ENCODE measurements around the gene SHTN1. TPM values are rescaled to one million over a fixed set of nuclear protein-coding genes. Genes with fewer than 3 reads are reported as not detected.

SHTN1 gene
- total and polyA plus RNA-seq, 2 donors (not counting 3 experiments of a cell fraction or from before 2014, with no cell fraction given) = 4.8 to 36.5 TPM

DNA sequence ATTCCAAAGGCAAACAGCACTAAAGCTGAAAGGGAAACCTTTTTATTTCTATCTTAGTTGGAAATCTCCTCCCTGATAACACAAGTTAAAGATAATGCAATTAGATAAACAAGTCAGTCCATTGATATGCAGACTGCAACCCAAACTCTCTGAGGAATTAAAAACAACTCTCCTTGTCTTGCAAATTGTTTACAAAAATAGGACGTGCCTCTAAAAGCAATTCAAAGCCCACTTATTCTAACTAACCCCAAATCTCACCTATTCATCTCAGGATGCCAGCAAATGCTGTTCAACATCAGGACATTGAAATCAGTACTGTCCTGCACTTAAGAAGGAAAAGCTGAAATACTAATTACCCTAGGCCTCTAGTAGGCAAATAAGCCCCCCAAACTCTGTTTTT is 12.8 kb downstream of the SHTN1 start:
- no peak overlapping the region for H3K4me3 ChIP-seq (replicated peaks in 1 of 3; ENCODE audit: insufficient read depth in 1 of 3, low read depth in 1 of 3, low read length in 3 of 3)
- H3K36me3 ChIP-seq (ENCODE audit: control insufficient read depth in 2 of 2, extremely low read depth in 1 of 2, insufficient read depth in 2 of 2, low read length in 2 of 2) = no peaks in the 10 kb centered on the region
- no peaks in the 10 kb centered on the region for H4K20me1 ChIP-seq (replicated peaks; ENCODE audit: control insufficient read depth, extremely low read depth, insufficient read depth, low read length)
- peaks cover 21% of the 10 kb centered on the region for H3K79me2 ChIP-seq (ENCODE audit: control insufficient read depth, insufficient read depth, low read length)
- H3K4me2 ChIP-seq (ENCODE audit: insufficient read depth, low read length) = no peak overlapping the region
- H3K27me3 ChIP-seq (ENCODE audit: control insufficient read depth in 2 of 2, insufficient read depth in 2 of 2, low read length in 2 of 2) = no peaks in the 10 kb centered on the region
- DNase-seq (ENCODE audit: low read depth, low spot score) (no peak), FAIRE-seq (no peak)
- ChIA-PET CTCF (interaction anchor here (1.0 to 1.7 kb wide), 4 partner anchors 8 to 44 kb away, joined by 3 to 7 read pairs (median 4); no protein-coding TSS in a partner anchor), POLR2A (no interaction called here)
- H3K9me3 ChIP-seq (replicated peaks; ENCODE audit: control insufficient read depth, insufficient read depth, low read length) = no peaks in the 10 kb centered on the region
- H3K27ac ChIP-seq (ENCODE audit: insufficient read depth, low read depth, low read length) = no peak overlapping the region
- H2AFZ ChIP-seq (ENCODE audit: low read depth, low read length) = no peak overlapping the region
- dilution Hi-C loops (cut with MboI; ENCODE audit: extremely low pct_ligation_motif_present, low sequenced_read_pairs) = no loop called here
- intact Hi-C loops (cut with micrococcal nuclease) = no loop called here
- H3K4me1 ChIP-seq (ENCODE audit: control insufficient read depth, extremely low read depth, insufficient read depth, low read length) = peaks cover 4% of the 10 kb centered on the region
- H3K9me1 ChIP-seq (replicated peaks; ENCODE audit: control insufficient read depth, extremely low read depth, insufficient read depth, low read length) = peaks cover 3% of the 10 kb centered on the region
- H3K9ac ChIP-seq (replicated peaks; ENCODE audit: extremely low read depth, insufficient read depth, low read length) = no peak overlapping the region
- no TSS peak for BruUV-seq (replicated peaks)
- TF ChIP-seq POLR2A (IDR thresholded peaks at IDR 0.05; ENCODE audit: low read depth, low read length) (no peak), MYC (IDR thresholded peaks at IDR 0.05; ENCODE audit: low read depth, low read length) (no peak), FOS (IDR thresholded peaks at IDR 0.05; ENCODE audit: borderline replicate concordance, insufficient read depth, low read length) (no peak), POLR2AphosphoS5 (IDR thresholded peaks at IDR 0.05; ENCODE audit: insufficient read depth, low read depth, low read length) (no peak), MAX (IDR thresholded peaks at IDR 0.05; ENCODE audit: insufficient read depth, insufficient read length) (no peak)
- TF ChIP-seq, protein P1, sequence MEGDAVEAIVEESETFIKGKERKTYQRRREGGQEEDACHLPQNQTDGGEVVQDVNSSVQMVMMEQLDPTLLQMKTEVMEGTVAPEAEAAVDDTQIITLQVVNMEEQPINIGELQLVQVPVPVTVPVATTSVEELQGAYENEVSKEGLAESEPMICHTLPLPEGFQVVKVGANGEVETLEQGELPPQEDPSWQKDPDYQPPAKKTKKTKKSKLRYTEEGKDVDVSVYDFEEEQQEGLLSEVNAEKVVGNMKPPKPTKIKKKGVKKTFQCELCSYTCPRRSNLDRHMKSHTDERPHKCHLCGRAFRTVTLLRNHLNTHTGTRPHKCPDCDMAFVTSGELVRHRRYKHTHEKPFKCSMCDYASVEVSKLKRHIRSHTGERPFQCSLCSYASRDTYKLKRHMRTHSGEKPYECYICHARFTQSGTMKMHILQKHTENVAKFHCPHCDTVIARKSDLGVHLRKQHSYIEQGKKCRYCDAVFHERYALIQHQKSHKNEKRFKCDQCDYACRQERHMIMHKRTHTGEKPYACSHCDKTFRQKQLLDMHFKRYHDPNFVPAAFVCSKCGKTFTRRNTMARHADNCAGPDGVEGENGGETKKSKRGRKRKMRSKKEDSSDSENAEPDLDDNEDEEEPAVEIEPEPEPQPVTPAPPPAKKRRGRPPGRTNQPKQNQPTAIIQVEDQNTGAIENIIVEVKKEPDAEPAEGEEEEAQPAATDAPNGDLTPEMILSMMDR (IDR thresholded peaks at IDR 0.05; ENCODE audit: extremely low read depth in 1 of 2, insufficient read depth in 1 of 2, low read depth in 1 of 2, low read length in 2 of 2) = no peak
